Right lobe of liver (tissue), 4 donors: ENCODE data around the gene TM9SF2.

ENCODE experiments used
- POLR2A ChIP-seq: fragments of 450-650 bp; IDR thresholded peaks from one replicate; pipeline ENCODE4 v1.6.1; 2017; ENCODE audit warnings: antibody characterized with exemption, mild to moderate bottlenecking
- TF ChIP-seq, protein P1 (sequence below), 4 donors: fragments of 200-600 bp in 3 of 4; fragments of 450-650 bp in 1 of 4; IDR thresholded peaks; one replicate each; pipeline versions ENCODE4 v1.5.1 to v1.8.0; 2016 to 2022; ENCODE audit warnings: antibody characterized with exemption in 4 of 4, mild to moderate bottlenecking in 2 of 4
- donor health status: DM: no; HTN: no; CAD: no.
- donor health status: DM: no; HTN: no; CAD: no.
- donor health status: DM: no; HTN: yes; CAD: no.

GRCh38 chr13:99522298-99522697, 21.0 kb downstream of the TM9SF2 start:
- TF ChIP-seq, protein P1, sequence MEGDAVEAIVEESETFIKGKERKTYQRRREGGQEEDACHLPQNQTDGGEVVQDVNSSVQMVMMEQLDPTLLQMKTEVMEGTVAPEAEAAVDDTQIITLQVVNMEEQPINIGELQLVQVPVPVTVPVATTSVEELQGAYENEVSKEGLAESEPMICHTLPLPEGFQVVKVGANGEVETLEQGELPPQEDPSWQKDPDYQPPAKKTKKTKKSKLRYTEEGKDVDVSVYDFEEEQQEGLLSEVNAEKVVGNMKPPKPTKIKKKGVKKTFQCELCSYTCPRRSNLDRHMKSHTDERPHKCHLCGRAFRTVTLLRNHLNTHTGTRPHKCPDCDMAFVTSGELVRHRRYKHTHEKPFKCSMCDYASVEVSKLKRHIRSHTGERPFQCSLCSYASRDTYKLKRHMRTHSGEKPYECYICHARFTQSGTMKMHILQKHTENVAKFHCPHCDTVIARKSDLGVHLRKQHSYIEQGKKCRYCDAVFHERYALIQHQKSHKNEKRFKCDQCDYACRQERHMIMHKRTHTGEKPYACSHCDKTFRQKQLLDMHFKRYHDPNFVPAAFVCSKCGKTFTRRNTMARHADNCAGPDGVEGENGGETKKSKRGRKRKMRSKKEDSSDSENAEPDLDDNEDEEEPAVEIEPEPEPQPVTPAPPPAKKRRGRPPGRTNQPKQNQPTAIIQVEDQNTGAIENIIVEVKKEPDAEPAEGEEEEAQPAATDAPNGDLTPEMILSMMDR (IDR thresholded peaks at IDR 0.05) = no peak
- no peak for TF ChIP-seq POLR2A
